SK-N-SH (cell line): ENCODE measurements around the gene ZSWIM8. TPM values are rescaled to one million over a fixed set of nuclear protein-coding genes. Genes with fewer than 3 reads are reported as not detected.
"Not testable (repeated sequence)": the region's sequence is repeated elsewhere in the genome, so short reads cannot be mapped to it uniquely, and the experiment has no call there.

Experiments
- CTCF ChIA-PET: fragments of 300-600, 350-600 bp; formaldehyde crosslinking; extraction: SDS; loops from one replicate; lab custom pipeline; 2021; lab: Yijun Ruan, JAX
- POLR2A ChIA-PET: fragments of 350-600 bp; sonication (Branson Sonifier 250); formaldehyde crosslinking; extraction: SDS; loops from one replicate; lab custom pipeline; 2020; ENCODE audit warnings: antibody characterized with exemption, inconsistent platforms; lab: Yijun Ruan, JAX
- DNase-seq: peaks from one replicate; pipeline ENCODE4 v3.0.0; 2012
- H2AFZ ChIP-seq: fragments of 200-600 bp; sonication (generic); 2 replicates; pipeline ENCODE4 v1.8.1; 2016; ENCODE audit warnings: antibody characterized with exemption, mild to moderate bottlenecking, low read depth
- H3F3A ChIP-seq: fragments of 200-600 bp; sonication (generic); replicated peaks from 2 replicates; pipeline ENCODE3; 2016; ENCODE audit warnings: antibody characterized with exemption, mild to moderate bottlenecking; ENCODE audit not compliant: insufficient read depth
- H3K27ac ChIP-seq, 2 experiments: fragments of 200-500 bp in 1 of 2; fragments of 200-600 bp in 1 of 2; sonication (Bioruptor generic) in 1 of 2; sonication (generic), shearing (Covaris generic) in 1 of 2; 2 replicates each; pipeline versions ENCODE4 v1.5.1 to v1.6.1; 2014 to 2016; ENCODE audit warnings: low read depth in 2 of 2, inconsistent platforms in 1 of 2, low read length in 1 of 2, mild to moderate bottlenecking in 1 of 2, mixed read lengths in 1 of 2
- H3K27me3 ChIP-seq: fragments of 200-600 bp; sonication (generic), shearing (Covaris generic); 2 replicates; pipeline ENCODE4 v1.6.1; 2016; ENCODE audit warnings: mixed run types; ENCODE audit not compliant: insufficient read depth
- H3K36me3 ChIP-seq, 2 experiments: fragments of 200-500 bp in 1 of 2; fragments of 200-600 bp in 1 of 2; sonication (Bioruptor generic) in 1 of 2; sonication (generic) in 1 of 2; replicated peaks in 1 of 2; 2 replicates each; pipeline versions ENCODE3 to v1.5.1; 2014 to 2016; ENCODE audit warnings: low read length in 1 of 2, mild to moderate bottlenecking in 1 of 2; ENCODE audit not compliant: insufficient read depth in 2 of 2, control insufficient read depth in 1 of 2
- H3K4me1 ChIP-seq, 2 experiments: fragments of 200-500 bp in 1 of 2; fragments of 200-600 bp in 1 of 2; sonication (Bioruptor generic) in 1 of 2; sonication (generic), shearing (Covaris generic) in 1 of 2; 2 replicates each; pipeline versions ENCODE4 v1.5.1 to v1.6.1; 2014 to 2016; ENCODE audit warnings: low read depth in 1 of 2, low read length in 1 of 2, mixed run types in 1 of 2; ENCODE audit not compliant: insufficient read depth in 2 of 2, control insufficient read depth in 1 of 2
- H3K4me2 ChIP-seq: fragments of 200-600 bp; sonication (generic), shearing (Covaris generic); 2 replicates; pipeline ENCODE4 v1.6.1; 2017; ENCODE audit warnings: mixed run types
- H3K4me3 ChIP-seq, 2 experiments: fragments of 200-500 bp in 1 of 2; fragments of 200-600 bp in 1 of 2; sonication (Bioruptor generic) in 1 of 2; sonication (generic), shearing (Covaris generic) in 1 of 2; 2 replicates each; pipeline versions ENCODE4 v1.5.1 to v1.8.1; 2014 to 2016; ENCODE audit warnings: low read depth in 2 of 2, inconsistent platforms in 1 of 2, low read length in 1 of 2, mild to moderate bottlenecking in 1 of 2, mixed read lengths in 1 of 2, moderate library complexity in 1 of 2
- H3K79me2 ChIP-seq: fragments of 200-600 bp; sonication (generic); 2 replicates; pipeline ENCODE4 v1.8.1; 2017; ENCODE audit warnings: mild to moderate bottlenecking; ENCODE audit not compliant: insufficient read depth
- H3K9ac ChIP-seq: fragments of 200-600 bp; sonication (generic); 2 replicates; pipeline ENCODE4 v1.6.1; 2017; ENCODE audit warnings: mixed run types
- H3K9me2 ChIP-seq: fragments of 200-600 bp; sonication (generic); 2 replicates; pipeline ENCODE4 v1.6.1; 2017; ENCODE audit warnings: mixed run types
- H3K9me3 ChIP-seq: fragments of 200-600 bp; sonication (generic); 2 replicates; pipeline ENCODE4 v1.6.1; 2017; ENCODE audit warnings: mixed run types, mild to moderate bottlenecking, moderate library complexity
- H4K20me1 ChIP-seq: fragments of 200-600 bp; sonication (generic); 2 replicates; pipeline ENCODE4 v1.6.1; 2017; ENCODE audit warnings: mild to moderate bottlenecking, mixed run types; ENCODE audit not compliant: insufficient read depth
- CHD2 ChIP-seq: fragments of 150-350 bp; IDR thresholded peaks from 2 replicates; pipeline ENCODE4 v1.6.1; 2018; ENCODE audit warnings: low read length; ENCODE audit not compliant: partially characterized antibody
- CTCF ChIP-seq: fragments of 200-600 bp; sonication (generic); IDR thresholded peaks from 2 replicates; pipeline ENCODE4 v1.6.1; 2017; ENCODE audit warnings: antibody characterized with exemption, mild to moderate bottlenecking, moderate library complexity
- FOXM1 ChIP-seq: IDR thresholded peaks from 2 replicates; pipeline ENCODE4 v1.4.0; 2012; ENCODE audit warnings: low read depth, mild to moderate bottlenecking
- GABPA ChIP-seq: IDR thresholded peaks from 2 replicates; pipeline ENCODE4 v1.4.0; 2012; ENCODE audit warnings: low read depth, mild to moderate bottlenecking
- GATA2 ChIP-seq: sonication (generic); formaldehyde crosslinking; IDR thresholded peaks from 2 replicates; pipeline ENCODE4 v1.5.0; 2020; ENCODE audit warnings: mild to moderate bottlenecking, missing genetic modification reagents
- MAX ChIP-seq: IDR thresholded peaks from 2 replicates; pipeline ENCODE4 v1.4.0; 2012; ENCODE audit warnings: low read depth
- NRF1 ChIP-seq: IDR thresholded peaks from 2 replicates; pipeline ENCODE4 v1.6.1; 2012; ENCODE audit warnings: low read depth, mild to moderate bottlenecking, low read length
- POLR2AphosphoS5 ChIP-seq: IDR thresholded peaks from 2 replicates; pipeline ENCODE4 v1.6.1; 2012; ENCODE audit warnings: low read depth, low read length
- TCF12 ChIP-seq: IDR thresholded peaks from 2 replicates; pipeline ENCODE4 v1.4.0; 2012
- USF1 ChIP-seq: IDR thresholded peaks from 2 replicates; pipeline ENCODE4 v1.4.0; 2012; ENCODE audit warnings: low read depth, borderline replicate concordance
- WGBS: methylation state at CpG from one replicate; pipeline ENCODE4 v1.1.6; 2017; ENCODE audit warnings: low lambda C conversion rate; 5-methylcytosine and 5-hydroxymethylcytosine counted together
- polyA plus RNA-seq, 3 experiments: library from polyadenylated mRNA; depleted of rRNA; stranded (reverse); fragments of >200 nt; gene quantifications; 2 replicates each; pipeline ENCODE4 v1.2.3, GENCODE V29; 2012
- TF ChIP-seq, protein P1 (sequence below): IDR thresholded peaks from 2 replicates; pipeline ENCODE4 v1.4.0; 2012; ENCODE audit warnings: low read depth, borderline replicate concordance
- TF ChIP-seq, protein P2 (sequence below): IDR thresholded peaks from 2 replicates; pipeline ENCODE4; 2012

ZSWIM8 gene
- polyA plus RNA-seq, 1 of the 3 experiments (the other 2 are of a cell fraction): 97.3 TPM

DNA sequence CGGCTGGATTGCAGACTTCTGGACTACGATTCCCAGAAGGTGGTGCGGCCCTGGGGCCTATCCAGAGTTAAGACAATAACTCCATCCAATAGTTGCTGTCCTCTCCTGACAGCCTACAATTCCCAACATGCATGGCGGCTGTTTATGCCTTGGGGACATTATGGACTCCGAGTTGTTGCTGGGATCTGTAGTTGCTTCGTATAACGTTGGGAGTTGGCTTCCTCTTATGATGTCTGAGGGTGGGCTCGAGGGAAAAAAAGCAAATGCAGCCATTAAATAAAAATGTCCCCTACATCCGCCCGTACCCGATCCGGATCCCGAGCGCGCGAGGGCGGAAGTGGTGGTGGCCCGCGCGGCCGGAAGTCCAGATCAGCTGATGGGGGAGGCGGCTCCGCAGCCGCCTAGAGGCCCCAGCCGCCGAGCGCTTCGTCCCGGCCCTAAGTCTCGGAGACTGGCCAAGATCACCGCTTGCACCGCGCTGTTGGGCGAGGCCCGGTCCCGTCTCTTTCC is at the start of gene ZSWIM8 (continued):
- peak; percentile 88 for TF ChIP-seq USF1
- TF ChIP-seq, protein P1, sequence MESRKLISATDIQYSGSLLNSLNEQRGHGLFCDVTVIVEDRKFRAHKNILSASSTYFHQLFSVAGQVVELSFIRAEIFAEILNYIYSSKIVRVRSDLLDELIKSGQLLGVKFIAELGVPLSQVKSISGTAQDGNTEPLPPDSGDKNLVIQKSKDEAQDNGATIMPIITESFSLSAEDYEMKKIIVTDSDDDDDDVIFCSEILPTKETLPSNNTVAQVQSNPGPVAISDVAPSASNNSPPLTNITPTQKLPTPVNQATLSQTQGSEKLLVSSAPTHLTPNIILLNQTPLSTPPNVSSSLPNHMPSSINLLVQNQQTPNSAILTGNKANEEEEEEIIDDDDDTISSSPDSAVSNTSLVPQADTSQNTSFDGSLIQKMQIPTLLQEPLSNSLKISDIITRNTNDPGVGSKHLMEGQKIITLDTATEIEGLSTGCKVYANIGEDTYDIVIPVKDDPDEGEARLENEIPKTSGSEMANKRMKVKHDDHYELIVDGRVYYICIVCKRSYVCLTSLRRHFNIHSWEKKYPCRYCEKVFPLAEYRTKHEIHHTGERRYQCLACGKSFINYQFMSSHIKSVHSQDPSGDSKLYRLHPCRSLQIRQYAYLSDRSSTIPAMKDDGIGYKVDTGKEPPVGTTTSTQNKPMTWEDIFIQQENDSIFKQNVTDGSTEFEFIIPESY: 0 out of 2 replicates have a peak, but pooled peaks have one; percentile 35
- no peak for TF ChIP-seq TCF12
- no peak for TF ChIP-seq NRF1
- TF ChIP-seq POLR2AphosphoS5: peak; percentile 48
- no peak for TF ChIP-seq FOXM1
- TF ChIP-seq CTCF: no peak
- TF ChIP-seq MAX: peak; percentile 78; the same call in 1 of the 2 replicates
- TF ChIP-seq GABPA: peak; percentile 90
- TF ChIP-seq, protein P2, sequence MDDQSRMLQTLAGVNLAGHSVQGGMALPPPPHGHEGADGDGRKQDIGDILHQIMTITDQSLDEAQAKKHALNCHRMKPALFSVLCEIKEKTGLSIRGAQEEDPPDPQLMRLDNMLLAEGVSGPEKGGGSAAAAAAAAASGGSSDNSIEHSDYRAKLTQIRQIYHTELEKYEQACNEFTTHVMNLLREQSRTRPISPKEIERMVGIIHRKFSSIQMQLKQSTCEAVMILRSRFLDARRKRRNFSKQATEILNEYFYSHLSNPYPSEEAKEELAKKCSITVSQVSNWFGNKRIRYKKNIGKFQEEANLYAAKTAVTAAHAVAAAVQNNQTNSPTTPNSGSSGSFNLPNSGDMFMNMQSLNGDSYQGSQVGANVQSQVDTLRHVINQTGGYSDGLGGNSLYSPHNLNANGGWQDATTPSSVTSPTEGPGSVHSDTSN: peak; percentile 69
- peak; percentile 65 for TF ChIP-seq CHD2
- TF ChIP-seq GATA2: no peak

DNA sequence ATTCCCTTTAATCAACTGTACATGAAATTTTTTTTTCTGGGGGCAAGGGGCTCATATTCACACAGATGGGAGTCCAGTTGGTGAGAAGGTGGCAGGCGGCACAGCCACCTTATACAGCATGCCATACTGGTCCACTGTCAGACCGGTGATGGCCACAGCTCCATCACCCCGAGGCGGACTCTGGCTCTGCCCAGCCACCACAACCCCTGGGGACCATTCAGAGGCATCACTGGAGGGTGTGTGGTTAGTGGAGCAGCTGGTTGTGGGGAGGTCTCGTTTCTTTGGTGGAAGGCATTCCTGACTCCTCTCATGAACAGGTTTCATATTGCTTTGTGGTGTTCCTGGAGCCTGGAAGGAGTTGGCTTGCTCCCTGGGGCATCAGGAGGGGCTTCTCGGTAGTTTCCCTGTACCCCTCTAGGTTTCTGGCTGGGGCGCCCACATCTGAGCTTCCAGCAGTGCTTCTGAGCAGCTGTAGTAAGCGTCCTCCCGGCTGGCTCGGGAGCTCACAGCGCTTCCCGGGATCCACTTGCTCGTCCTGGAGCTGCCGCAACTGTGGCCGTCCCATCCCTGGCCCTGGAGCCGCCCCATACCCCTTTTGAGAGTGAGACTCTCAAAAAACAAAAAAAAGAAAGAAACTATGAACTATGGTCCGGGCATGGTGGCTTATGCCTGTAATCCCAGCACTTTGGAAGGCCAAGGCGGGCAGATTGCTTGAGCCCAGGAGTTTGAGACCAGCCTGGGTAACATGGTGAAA is 44.7 kb upstream of the ZSWIM8 start:
- H3F3A ChIP-seq, H3K4me2 ChIP-seq, CTCF ChIA-PET, H3K27me3 ChIP-seq, H3K36me3 ChIP-seq, H3K27ac ChIP-seq, H3K9me2 ChIP-seq, H3K4me3 ChIP-seq, H2AFZ ChIP-seq, DNase-seq, H3K9me3 ChIP-seq, H4K20me1 ChIP-seq, H3K9ac ChIP-seq, H3K4me1 ChIP-seq: not testable (repeated sequence)
- 95% methylated on average over 15 of the region's 18 CpGs for WGBS
- peaks cover 34% of the 10 kb centered on the region for H3K79me2 ChIP-seq
- POLR2A ChIA-PET: interaction anchor here (0.6 to 4.9 kb wide), 2 partner anchors 10 to 548 kb away, joined by 4 to 21 read pairs; no protein-coding TSS in a partner anchor
